Thyroid gland (tissue), 4 donors: Measurements from ENCODE around the gene HHIP. TPM values are rescaled to one million over a fixed set of nuclear protein-coding genes. Genes with fewer than 3 reads are reported as not detected.

Experiments
- DNase-seq, 2 donors: peaks; one replicate each; pipeline ENCODE4 v3.0.0-alpha.2; 2019
- H3K27ac ChIP-seq, 3 donors: fragments of 200-600 bp; sonication (generic); 1 replicate in 2 of 3; 2 replicates in 1 of 3; pipeline ENCODE4 v1.5.1; 2016 to 2019; ENCODE audit warnings: mild to moderate bottlenecking in 1 of 3, moderate library complexity in 1 of 3
- H3K27me3 ChIP-seq: fragments of 200-600 bp; sonication (generic); one replicate; pipeline ENCODE4 v1.5.1; 2019
- H3K36me3 ChIP-seq, 2 donors: fragments of 200-600 bp; sonication (generic); one replicate each; pipeline ENCODE4 v1.5.1; 2016 to 2019
- H3K4me1 ChIP-seq, 2 donors: fragments of 200-600 bp; sonication (generic); one replicate each; pipeline ENCODE4 v1.5.1; 2017 to 2019
- H3K4me3 ChIP-seq, 3 donors: fragments of 200-600 bp; sonication (generic); replicated peaks in 1 of 3; 1 replicate in 2 of 3; 2 replicates in 1 of 3; pipeline ENCODE4 v1.5.1; 2016; ENCODE audit warnings: mild to moderate bottlenecking in 1 of 3
- H3K9me3 ChIP-seq: fragments of 200-600 bp; sonication (generic); one replicate; pipeline ENCODE4 v1.5.1; 2017
- CTCF ChIP-seq, 6 experiments: fragments of 200-600 bp in 3 of 6; fragments of 450-650 bp in 3 of 6; sonication (generic) in 3 of 6; IDR thresholded peaks; one replicate each; pipeline ENCODE4 v1.5.1; 2016 to 2019; ENCODE audit warnings: antibody characterized with exemption in 6 of 6, mild to moderate bottlenecking in 2 of 6, inconsistent platforms in 1 of 6, moderate library complexity in 1 of 6
- POLR2A ChIP-seq, 2 donors: fragments of 450-650 bp; IDR thresholded peaks; one replicate each; pipeline ENCODE4 v1.6.1; 2017; ENCODE audit warnings: antibody characterized with exemption in 2 of 2, mild to moderate bottlenecking in 2 of 2, moderate library complexity in 1 of 2
- WGBS, 2 donors: methylation state at CpG; one replicate each; pipeline ENCODE4 v1.1.5; 2017; 5-methylcytosine and 5-hydroxymethylcytosine counted together
- intact Hi-C: fragments of 100-400 bp; cut with DNase I; formaldehyde crosslinking; loops from one replicate; pipeline ENCODE4 v1.15.1; 2023
- total RNA-seq, 4 donors: library from RNA; depleted of rRNA; stranded (reverse); fragments of >200 nt; gene quantifications; one replicate each; pipeline ENCODE4 v1.2.3, GENCODE V29; 2016

Gene HHIP
- under 1 TPM; 0.33 to 0.81 (median 0.47) TPM for total RNA-seq

DNA sequence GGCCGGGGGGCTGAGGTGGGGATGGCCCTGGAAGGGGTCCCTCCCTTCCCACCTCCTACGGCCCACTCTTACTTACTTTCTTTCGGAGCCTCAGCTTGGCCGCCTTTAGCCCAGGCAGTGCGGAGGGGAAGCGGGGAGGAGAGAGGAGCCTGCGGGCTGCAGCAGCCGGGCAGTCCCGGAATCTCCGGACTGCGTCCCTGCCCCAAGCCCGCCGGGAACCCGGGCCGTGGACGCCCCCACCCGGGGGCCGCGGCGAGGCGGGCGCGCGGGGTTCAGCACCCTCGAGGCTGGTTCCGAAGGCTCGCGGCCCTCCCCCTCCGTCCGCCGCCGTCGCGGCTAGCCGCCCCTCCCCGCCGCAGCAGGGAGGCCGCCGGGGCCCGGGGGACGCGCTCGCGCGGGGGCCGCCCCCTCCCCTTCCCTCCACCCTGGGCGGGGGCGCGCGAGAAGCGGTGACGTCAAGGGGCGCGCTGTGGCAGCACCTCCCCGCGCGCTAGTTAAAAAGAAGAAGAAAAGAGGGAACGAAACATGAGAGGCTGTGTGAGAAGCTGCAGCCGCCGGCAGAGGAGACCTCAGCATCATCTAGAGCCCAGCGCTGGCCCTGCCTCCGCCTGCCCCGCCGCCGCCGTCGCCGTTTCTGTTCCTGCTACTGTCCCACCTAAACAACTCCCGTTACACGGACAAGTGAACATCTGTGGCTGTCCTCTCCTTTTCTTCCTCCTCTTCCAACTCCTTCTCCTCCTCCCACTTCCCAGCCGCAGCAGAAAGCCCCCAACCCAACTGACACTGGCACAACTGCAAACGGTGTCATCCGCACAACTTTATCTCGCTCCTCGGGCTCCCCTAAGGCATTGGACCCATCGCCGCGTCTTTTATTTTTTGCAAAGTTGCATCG is at the start of gene HHIP:
Gene HHIP (plus strand): TSS at position 526 of the 892 bp plus-strand sequence. CDS start 520 bp downstream, outside the sequence.
- Histone ChIP-seq H3K4me3 (peak within 1 kb of the TSS in 2 of 3 donors; percentile 10 to 21), H3K27ac (no peak within 1 kb of the TSS), H3K9me3 (no peaks in the 10 kb centered on the region), H3K27me3 (peaks cover 6% of the 10 kb centered on the region), H3K36me3 (no peaks in the 10 kb centered on the region), H3K4me1 (peaks cover 5 to 19% of the 10 kb centered on the region in 2 donors)
- intact Hi-C loops, result no loop called here
- TF ChIP-seq POLR2A (IDR thresholded peaks at IDR 0.05) (no peak), CTCF (IDR thresholded peaks at IDR 0.05) (no peak)
- 1% methylated on average over 26 to 55 of the region's 79 CpGs for WGBS, 2 donors
- peak in 1 of 2 donors; percentile 17 for DNase-seq

- intact Hi-C loops, result no loop called here
- no peak for DNase-seq
- H3K4me3 ChIP-seq, result no peak overlapping the region
- H3K27me3 ChIP-seq, result no peaks in the 10 kb centered on the region
- H3K4me1 ChIP-seq, result no peaks in the 10 kb centered on the region
- H3K36me3 ChIP-seq, result no peaks in the 10 kb centered on the region
- 86 to 88% methylated on average over 4 of the region's 4 CpGs for WGBS, 2 donors
- no peaks in the 10 kb centered on the region for H3K9me3 ChIP-seq
- H3K27ac ChIP-seq, result no peak overlapping the region
- TF ChIP-seq POLR2A (IDR thresholded peaks at IDR 0.05) (no peak), CTCF (IDR thresholded peaks at IDR 0.05) (no peak)
Observed at GRCh38 chr4:144597171-144597570, 48.8 kb upstream of the HHIP start.

GRCh38 chr4:144599621-144600020 is 46.3 kb upstream of the HHIP start:
- WGBS, 2 donors, result 63 to 71% methylated on average over 1 of the region's 1 CpG
- Histone ChIP-seq H3K9me3 (no peaks in the 10 kb centered on the region), H3K36me3 (no peaks in the 10 kb centered on the region), H3K27me3 (no peaks in the 10 kb centered on the region), H3K27ac (no peak overlapping the region), H3K4me1 (no peaks in the 10 kb centered on the region), H3K4me3 (no peak overlapping the region)
- intact Hi-C loops, result no loop called here
- no peak for DNase-seq
- TF ChIP-seq CTCF (IDR thresholded peaks at IDR 0.05) (no peak), POLR2A (IDR thresholded peaks at IDR 0.05) (no peak)

GRCh38 chr4:144611850-144612249 is 34.1 kb upstream of the HHIP start:
- intact Hi-C loops, result no loop called here
- TF ChIP-seq CTCF (IDR thresholded peaks at IDR 0.05), result no peak
- TF ChIP-seq POLR2A (IDR thresholded peaks at IDR 0.05), result no peak
- Histone ChIP-seq H3K4me1 (no peaks in the 10 kb centered on the region), H3K4me3 (no peak overlapping the region), H3K9me3 (no peaks in the 10 kb centered on the region), H3K27me3 (no peaks in the 10 kb centered on the region), H3K27ac (no peak overlapping the region), H3K36me3 (no peaks in the 10 kb centered on the region)
- no peak for DNase-seq

GRCh38 chr4:144614850-144615585 is 30.9 kb upstream of the HHIP start:
- Histone ChIP-seq H3K27me3 (no peaks in the 10 kb centered on the region), H3K36me3 (no peaks in the 10 kb centered on the region), H3K9me3 (no peaks in the 10 kb centered on the region), H3K4me1 (no peaks in the 10 kb centered on the region), H3K4me3 (no peak overlapping the region), H3K27ac (no peak overlapping the region)
- TF ChIP-seq POLR2A (IDR thresholded peaks at IDR 0.05), result no peak
- no peak for TF ChIP-seq CTCF (IDR thresholded peaks at IDR 0.05)
- whole genome bisulfite sequencing, 2 donors, result 68 to 74% methylated on average over 3 of the region's 3 CpGs
- intact Hi-C loops, result no loop called here
- no peak for DNase-seq
